AG09309 (cell line): ENCODE measurements around the gene SAMD4A.

Experiments
- DNase-seq: peaks from one replicate; pipeline ENCODE4 v3.0.0-alpha.2; 2010; ENCODE audit warnings: low read depth
- H3K4me3 ChIP-seq: 2 replicates; pipeline ENCODE4 v1.5.1; 2011; ENCODE audit warnings: mild to moderate bottlenecking, low read depth, low read length, moderate library complexity; ENCODE audit not compliant: control insufficient read depth
- TF ChIP-seq, protein P1 (sequence below): IDR thresholded peaks from 2 replicates; pipeline ENCODE4 v1.5.1; 2011; ENCODE audit warnings: mild to moderate bottlenecking, low read depth, low read length, inconsistent platforms; ENCODE audit not compliant: insufficient read depth, control insufficient read depth; ENCODE audit errors: missing control alignments

The SAMD4A gene

DNA sequence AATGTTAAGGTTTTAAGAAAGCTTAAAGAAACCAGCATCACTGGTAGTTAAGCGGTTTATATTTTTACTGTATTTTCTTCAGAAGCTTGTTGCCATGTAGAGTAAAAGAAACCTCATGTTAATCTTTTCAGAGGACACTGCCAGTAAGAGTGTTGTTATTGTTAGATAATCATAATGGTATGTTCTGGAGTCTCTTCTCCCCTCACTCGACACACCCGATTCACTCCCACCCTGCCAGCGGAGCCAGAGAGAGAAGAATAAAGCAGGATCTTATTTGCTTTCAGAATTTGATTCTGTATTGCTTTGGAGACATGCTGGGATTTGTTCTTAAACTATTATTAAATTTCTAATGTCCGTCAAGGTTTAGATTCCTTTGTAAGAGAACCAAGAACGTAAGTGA is 113.7 kb downstream of the SAMD4A start:
- TF ChIP-seq, protein P1, sequence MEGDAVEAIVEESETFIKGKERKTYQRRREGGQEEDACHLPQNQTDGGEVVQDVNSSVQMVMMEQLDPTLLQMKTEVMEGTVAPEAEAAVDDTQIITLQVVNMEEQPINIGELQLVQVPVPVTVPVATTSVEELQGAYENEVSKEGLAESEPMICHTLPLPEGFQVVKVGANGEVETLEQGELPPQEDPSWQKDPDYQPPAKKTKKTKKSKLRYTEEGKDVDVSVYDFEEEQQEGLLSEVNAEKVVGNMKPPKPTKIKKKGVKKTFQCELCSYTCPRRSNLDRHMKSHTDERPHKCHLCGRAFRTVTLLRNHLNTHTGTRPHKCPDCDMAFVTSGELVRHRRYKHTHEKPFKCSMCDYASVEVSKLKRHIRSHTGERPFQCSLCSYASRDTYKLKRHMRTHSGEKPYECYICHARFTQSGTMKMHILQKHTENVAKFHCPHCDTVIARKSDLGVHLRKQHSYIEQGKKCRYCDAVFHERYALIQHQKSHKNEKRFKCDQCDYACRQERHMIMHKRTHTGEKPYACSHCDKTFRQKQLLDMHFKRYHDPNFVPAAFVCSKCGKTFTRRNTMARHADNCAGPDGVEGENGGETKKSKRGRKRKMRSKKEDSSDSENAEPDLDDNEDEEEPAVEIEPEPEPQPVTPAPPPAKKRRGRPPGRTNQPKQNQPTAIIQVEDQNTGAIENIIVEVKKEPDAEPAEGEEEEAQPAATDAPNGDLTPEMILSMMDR: no peak
- H3K4me3 ChIP-seq: no peak overlapping the region
- DNase-seq: no peak

DNA sequence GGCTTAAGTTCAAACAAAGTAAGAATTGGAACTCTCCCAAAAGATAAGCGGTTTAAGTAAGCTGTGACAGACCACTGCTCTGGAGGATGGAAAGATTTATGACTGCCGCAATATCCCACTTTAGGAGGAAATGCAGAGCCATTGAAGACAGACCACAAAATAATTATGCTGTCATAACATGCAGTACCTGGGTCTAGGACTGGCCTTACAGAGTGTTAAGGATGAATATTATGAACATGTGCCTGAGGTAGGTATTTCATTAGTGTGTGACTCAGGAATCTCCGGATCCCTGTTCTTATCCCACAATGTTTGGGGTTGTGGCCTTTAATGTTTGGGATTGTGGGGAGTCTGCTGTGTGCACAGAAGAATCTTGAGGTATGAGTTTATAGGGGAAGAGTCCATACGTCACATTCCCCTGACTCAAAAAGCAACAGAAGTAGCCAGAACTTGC is 114.9 kb downstream of the SAMD4A start:
- DNase-seq: no peak
- TF ChIP-seq, protein P1: no peak
- H3K4me3 ChIP-seq: no peak overlapping the region

DNA sequence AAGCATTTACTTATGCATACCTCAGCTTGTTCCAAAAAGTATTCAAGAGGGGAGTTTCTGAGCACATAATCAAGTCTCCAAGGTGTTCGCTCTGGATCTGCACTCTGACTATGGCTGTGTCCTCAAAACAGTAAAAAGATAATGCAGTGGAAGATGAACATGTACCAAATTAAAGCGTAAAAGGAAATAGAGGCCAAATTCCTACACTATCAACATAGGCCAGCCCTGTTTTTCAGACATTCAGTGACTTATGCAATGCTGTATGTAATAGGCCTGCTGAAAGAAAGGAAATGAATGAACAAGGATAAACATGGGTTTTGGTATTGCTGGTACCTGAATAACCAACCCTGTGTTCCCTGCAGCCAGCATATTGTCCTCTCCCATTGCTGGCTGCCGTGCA is 115.7 kb downstream of the SAMD4A start:
- TF ChIP-seq, protein P1: no peak
- no peak for DNase-seq
- no peak overlapping the region for H3K4me3 ChIP-seq

DNA sequence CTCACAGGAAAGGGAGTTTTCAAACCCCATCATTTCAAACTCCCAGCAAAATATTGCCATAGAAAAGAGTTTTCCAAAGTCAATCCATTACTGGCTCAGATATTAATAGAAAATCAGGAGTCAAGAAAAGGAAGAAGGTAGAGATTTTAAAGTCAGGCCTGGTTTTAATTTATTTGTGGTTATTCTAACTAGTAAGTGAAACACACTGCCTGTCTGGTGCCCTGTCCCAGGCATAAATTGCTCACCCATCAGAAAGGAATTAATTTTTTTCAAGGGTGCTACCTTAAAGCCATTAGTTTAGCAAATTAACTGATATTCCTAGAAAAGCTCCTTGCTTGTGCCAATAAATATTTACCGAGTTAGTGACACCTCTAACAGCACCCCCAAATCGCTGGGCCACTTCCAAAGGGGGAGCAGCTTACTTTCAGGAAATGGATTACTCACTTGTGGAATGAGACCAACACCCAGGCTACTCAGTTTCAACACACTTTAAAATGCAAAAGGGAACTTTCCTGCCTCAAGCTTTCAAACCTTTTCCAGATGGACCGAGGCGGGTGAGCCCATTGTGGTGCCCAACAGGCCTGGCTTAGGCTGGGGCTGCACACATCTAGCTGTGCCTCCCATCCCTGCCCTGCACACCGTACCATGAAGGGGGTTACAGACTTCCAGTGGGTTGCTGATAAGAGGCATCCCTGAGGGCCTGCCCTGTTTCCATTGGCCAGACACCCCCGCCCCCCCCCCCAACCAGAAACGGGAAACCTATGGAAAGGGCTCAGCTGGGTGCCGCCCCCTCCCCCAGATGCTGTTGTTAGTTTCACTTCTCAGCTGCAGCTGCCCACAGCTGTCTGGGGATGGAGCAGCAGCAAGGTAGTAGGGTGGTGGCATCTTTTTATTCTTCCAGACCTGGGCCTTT is 117.2 kb downstream of the SAMD4A start:
- H3K4me3 ChIP-seq: no peak overlapping the region; the same call in 1 of the 2 replicates
- peak; percentile 83 for DNase-seq
- TF ChIP-seq, protein P1: no peak

DNA sequence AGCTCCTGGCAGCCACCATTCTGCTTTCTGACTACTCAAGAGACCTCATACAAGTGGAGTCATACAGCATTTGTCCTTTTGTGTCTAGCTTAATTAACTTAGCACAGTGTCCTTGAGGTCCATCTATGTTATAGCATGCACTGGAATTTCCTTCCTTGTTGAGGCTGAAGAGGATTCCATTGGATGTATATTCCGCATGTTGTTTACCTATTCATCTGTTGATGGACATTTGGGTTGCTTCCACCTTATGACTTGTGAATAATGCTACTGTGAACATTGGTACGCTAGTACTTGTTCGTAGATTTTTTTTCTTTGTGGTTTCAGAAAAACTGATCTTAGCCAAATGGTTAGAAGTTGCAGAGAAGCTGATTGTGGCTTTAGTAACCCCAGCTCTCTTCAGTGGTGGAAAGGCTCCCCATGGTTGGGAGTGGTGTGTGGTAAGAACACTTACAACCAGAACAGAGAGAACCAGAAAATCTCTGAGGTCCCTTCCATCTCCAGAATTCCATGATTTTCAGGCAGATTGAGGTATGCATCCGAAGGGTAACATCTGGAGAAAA is 118.4 kb downstream of the SAMD4A start:
- no peak overlapping the region for H3K4me3 ChIP-seq
- TF ChIP-seq, protein P1: no peak
- DNase-seq: no peak

DNA sequence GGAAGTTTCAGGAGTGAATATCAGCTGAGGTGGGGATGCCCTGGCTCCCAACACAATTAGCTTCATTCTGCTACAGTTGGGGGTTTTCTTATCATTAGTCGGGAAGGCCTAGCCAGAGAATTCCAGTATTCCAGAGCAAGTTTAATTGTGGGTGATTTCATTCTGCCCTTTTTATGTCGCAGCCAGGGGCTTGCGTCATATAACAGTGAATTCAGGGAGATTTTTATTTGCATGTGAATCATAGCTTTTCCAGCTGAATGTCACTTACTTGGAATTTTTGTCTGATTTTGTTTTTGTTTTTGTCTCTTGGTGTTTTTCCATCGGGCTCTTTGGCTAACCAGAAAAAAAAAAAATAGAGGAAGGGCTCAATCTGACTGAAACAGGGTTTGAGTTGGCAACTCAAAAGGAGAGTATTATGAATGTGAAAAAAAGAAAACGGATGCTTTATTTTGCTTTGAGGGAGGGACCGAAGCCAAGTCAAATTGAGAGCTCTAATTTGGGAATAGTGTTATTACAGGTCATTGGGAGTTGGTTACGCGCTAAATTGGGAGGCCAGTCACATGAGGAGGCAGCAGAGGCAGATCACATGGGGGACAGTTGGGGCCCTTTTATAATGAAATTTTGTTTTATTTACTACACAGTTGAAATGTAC is 119.4 kb downstream of the SAMD4A start:
- peak; percentile 85 for DNase-seq

More for the DNA sequence above, 119.4 kb downstream of the SAMD4A start:
- no peak overlapping the region for H3K4me3 ChIP-seq
- TF ChIP-seq, protein P1: no peak
